GM21786 (cell line): ENCODE results near the gene RMDN2.
"Not testable (repeated sequence)": the region's sequence is repeated elsewhere in the genome, so short reads cannot be mapped to it uniquely, and the experiment has no call there.

Source experiments
- ATAC-seq: cut with Tn5 transposase; IDR thresholded peaks from one replicate; pipeline ENCODE4 v1.9.1; 2021; ENCODE audit not compliant: unreplicated experiment

RMDN2 gene

DNA sequence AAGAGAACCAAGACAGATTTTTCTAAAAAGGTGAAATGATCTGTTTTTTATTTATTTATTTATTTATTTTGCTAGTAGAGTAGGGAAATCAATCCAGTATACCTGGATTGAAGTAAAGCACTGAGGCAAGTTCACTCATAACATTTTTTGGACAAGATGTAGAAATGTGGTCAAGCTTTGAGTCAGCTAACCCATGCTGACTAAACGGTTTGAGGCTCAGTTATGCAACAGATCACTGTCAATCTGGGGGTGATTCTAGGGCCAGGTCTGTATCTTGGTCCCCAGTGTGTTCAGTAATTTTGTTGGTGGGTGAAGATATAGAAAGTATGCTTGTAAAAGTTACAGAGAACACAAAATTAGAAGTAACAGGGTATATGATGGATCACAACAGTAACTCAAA is 60.2 kb downstream of the RMDN2 start:
- ATAC-seq, result no peak

DNA sequence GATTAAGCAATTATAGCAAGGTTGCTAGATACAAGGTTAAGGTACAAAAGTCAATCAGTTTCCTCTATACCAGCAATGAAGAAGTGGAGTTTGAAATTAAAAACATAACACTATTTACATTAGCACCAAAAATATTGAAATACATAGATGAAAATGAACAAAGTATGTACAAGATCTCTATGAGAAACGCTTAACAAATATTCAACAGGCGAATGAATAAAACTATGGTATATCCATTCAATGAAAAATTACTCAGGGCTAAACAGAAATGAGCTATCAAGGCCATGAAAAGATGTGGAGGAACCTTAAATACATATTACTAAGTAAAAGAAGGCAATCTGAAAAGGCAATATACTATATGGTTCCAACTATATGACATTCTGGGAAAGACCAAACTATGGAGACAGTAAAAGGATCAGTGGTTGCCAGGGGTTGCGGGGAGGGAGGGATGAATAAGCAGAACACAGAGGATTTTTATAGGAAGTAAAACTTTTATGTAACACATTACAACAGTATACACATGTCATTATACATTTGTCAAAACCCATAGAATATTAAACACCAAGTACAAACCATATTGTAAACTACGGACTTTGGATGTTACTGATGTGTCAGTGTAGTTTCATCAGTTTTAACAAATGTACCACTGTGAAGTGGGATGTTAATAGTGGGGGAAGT is 62.1 kb downstream of the RMDN2 start:
- no peak for ATAC-seq

DNA sequence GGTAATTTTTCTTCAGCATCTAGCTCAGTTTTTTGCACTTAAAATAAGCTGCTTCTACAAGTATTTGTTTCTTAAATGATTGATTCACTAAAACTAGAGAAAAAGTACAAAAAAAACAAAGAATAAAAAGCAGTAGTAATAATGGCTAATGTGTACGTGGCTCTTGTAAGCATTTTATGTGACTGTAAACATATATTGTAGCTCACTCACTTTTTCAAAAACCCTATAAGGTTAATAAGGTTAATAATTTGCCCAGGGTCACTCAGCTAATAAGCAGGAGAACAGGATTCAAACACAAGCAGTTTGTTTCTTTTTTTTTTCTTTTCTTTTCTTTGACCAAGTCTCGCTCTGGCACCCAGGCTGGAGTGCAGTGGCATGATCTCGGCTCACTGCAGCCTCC is 67.5 kb downstream of the RMDN2 start:
- no peak for ATAC-seq

DNA sequence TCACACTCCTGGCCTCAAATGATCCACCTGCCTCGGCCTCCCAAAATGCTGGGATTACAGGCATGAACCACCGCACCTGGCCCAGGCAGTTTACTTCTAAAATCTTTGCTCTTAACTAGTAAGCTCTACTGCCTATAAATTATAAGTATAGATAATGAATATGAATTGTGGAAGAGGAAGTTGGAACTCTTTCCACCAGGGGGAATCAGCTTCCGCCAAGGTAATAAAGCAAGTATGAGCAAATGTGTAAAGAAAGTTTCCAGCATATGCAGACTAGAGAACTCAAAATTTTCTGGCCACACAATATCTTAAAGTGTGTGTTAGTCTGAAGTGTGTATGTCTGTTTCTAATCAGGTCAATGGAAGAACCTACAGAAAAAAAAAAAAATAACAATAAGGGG is 68.1 kb downstream of the RMDN2 start:
- ATAC-seq, result no peak

DNA sequence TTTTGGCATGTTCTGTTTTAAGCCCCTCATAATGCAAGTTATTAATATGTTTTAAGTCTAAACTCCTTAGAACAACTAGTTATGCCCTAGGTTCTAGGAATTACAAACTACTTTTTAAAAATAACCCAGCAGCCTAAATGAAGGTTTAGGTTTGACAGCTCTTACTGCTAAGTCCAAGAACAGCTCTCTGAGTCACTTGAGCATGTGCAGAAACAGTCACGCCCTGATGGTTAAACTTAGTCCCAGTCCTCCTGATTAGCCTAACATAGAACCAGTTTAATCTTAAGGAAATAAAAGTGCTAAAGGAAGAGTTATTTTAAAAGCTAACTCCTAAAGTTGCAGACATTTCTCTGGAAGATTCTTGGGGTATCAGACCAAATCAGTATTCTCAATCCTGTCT is 72.5 kb downstream of the RMDN2 start:
- ATAC-seq, result no peak

DNA sequence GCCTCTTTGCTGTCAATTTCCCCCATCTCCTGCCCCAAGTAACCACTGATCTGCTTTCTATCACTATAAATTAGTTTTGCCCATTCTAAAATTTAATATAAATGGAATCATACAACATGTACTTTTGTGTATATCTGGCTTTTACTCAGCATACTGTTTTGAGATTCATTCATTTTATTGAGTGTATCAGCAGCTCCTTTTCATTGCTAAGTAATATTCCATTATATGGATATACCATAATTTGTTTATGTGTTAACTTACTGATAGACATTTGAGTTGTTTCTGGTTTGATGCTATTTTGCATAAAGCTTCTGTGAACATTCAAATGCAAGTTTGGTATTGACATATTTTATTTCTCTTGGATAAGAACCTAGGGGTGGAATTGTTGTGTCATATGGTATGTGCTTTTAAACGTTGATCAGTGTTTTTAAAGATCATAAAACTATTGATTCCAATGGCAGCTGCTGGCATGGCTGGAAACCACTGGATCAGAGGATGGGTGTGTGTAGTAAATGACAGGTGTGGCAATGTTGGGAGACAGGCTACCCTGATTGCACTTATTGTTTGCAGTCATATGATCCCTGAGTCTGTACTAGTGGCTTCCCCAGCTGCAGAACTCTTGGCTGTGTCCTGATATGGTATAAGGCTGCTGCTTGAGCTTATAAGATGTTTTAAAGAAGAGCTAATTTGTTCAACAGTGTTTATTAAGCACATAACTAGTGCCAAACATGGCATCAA is 75.6 kb downstream of the RMDN2 start:
- ATAC-seq, result no peak

DNA sequence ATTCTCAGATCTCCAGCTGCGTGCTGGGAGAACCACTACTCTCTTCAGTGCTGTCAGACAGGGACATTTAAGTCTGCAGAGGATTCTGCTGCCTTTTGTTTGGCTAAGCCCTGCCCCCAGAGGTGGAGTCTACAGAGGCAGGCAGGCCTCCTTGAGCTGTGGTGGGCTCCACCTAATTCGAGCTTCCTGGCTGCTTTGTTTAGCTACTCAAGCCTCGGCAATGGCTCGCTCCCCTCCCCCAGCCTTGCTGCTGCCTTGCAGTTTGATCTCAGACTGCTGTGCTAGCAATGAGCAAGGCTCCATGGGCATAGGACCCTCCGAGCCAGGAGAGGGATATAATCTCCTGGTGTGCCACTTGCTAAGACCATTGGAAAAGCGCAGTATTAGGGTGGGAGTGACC is 85.1 kb downstream of the RMDN2 start:
- ATAC-seq, result not testable (repeated sequence)

DNA sequence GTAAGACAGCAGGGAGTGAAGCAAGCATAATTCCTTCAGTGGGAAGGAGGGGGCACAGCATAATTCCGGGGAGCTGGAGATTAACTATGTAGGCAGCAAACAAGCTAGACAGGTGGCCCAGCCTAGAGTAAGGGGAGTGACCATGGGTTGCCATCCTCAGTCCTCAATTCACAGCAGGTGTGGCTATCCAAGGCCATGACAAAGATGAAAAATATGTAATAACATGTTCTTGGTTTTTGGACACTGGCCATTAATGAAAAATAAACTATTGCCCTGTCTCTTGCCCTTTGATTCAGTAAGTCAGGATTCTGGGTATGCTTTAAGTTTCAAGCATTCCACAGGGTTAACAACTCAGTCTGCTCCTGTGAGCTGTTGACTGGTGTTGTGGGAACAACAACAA is 85.9 kb downstream of the RMDN2 start:
- no peak for ATAC-seq

DNA sequence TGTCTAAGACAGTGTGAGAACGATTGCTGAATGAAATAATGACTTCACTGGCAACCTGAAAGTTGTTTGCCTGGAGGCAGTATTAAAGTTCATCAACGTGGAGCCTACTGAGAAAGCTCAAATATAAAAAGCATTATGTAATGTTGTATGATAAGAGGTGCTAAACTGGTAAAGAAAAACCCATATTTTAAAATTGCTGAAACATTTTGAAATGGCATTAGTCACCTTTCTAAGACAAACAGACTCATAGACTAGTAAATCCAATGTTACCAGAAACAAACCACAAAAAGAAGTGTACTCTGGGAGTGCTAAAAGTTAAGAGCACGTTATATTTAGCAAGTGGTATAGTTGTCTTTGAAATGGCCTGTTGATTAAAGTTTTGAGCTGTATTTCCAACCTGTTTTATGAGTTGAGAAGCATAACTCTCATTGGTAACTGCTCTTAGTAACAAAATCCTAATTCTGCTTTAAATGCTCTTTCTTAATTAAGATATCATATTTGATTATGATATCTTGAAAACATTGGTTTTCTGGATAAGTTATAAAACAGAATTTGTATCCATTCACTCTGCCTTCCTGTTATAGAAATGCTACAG is 88.2 kb downstream of the RMDN2 start:
- no peak for ATAC-seq

DNA sequence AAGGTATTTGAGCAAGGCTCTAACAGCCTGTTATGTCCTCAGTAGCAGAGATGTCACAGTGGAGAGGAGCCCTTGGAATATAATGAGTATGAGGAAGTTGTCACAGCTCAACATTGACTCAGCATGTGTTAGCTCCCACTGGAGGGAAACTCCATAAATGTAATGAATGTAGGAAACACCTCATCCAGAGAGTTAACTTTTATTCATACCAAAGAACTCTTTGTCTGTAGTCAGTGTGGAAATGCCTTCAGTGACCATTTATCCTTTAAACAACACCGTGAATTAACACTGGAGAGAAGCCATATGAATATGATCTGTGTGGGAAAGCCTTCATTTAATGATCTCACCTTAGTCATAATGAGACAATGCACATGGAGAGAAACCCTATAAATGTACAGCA is 91.1 kb downstream of the RMDN2 start:
- ATAC-seq, result no peak

DNA sequence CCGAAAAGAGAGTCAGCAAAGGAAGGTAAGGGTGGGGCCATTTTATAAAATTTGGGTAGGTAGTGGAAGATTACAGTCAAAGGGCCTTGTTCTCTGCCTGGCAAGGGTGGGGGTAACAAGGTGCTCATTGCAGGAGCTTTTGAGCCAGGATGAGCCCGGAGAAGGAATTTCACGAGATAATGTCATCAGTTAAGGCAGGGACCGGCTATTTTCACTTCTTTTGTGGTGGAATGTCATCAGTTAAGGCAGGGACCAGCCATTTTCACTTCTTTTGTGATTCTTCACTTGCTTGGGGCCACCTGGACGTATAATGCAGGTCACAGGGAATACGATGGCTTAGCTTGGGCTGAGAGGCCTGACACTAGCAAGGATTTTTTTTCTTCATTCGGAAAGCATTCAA is 92.7 kb downstream of the RMDN2 start:
- no peak for ATAC-seq

DNA sequence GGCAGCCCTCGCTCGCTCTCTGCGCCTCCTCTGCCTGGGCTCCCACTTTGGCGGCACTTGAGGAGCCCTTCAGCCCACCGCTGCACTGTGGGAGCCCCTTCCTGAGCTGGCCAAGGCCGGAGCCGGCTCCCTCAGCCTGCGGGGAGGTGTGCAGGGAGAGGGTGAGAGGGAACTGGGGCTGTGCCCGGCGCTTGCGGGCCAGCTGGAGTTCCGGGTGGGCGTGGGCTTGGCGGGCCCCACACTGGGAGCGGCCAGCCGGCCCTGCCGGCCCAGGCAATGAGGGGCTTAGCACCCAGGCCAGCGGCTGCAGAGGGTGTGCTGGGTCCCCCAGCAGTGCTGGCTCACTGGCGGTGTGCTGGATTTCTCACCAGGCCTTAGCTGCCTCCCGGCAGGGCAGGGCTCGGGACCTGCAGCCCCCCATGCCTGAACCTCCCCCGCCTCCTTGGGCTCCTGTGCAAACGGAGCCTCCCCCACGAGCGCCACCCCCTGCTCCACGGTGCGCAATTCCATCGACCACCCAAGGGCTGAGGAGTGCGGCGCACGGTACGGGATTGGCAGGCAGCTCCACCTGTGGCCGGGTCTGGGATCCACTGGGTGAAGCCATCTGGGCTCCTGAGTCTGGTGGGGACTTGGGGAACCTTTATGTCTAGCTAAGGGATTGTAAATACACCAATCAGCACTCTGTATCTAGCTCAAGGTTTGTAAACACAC is 95.4 kb downstream of the RMDN2 start:
- not testable (repeated sequence) for ATAC-seq

DNA sequence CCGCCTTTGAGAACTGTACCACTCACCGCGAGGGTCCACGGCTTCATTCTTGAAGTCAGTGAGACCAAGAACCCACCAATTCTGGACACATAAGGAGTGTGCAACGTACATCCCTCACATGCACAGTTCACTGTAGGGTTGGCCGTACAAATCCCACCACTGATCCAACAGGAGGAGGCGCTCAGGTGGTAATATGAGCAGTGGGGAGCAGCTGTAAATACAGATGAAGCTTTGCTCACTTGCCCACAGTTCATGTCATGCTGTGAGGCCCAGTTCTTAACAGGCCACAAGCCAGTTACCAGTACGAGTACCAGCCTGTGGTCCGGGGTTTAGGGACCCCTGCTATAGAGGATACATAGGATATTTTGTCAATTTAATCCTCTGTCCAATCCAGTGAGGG is 96.5 kb downstream of the RMDN2 start:
- no peak for ATAC-seq

DNA sequence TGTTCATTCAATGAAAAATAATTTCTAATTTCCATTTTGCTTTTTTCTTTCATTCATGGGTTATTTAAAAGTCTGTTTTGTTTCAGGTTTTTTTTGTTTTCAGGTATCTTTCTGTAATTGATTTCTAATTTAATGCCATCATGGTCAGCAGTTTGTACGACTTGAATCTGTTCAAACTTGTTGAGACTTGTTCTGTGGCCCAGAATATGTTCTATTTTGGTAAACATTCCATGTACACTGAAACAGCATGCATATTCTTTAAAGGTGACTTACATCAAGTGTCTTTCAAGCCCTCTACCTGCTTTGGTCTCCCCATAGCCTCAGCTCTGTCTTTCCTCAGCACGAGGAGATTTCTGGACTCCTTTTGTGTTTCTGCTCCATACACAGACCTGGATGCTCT is 101.8 kb downstream of the RMDN2 start:
- ATAC-seq, result no peak

DNA sequence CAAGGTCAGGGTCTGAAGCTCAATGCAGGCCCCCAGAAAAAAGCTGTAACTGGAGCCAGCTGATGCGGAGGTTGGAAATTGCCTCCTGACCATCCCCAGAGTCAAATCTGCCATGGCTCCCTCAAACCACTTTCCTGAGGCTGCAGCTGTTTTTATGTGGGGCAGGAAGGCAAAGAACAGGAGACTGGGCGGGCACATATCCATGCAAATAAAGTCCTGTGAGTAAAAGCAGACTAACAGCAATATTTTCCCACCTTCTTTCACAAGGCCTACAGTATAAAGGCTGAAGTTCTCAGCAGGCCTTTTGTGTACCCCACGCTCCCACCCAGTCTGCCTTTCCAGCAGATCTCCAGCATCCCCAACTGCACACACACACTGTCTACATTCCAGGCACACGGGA is 103.7 kb downstream of the RMDN2 start:
- ATAC-seq, result no peak

DNA sequence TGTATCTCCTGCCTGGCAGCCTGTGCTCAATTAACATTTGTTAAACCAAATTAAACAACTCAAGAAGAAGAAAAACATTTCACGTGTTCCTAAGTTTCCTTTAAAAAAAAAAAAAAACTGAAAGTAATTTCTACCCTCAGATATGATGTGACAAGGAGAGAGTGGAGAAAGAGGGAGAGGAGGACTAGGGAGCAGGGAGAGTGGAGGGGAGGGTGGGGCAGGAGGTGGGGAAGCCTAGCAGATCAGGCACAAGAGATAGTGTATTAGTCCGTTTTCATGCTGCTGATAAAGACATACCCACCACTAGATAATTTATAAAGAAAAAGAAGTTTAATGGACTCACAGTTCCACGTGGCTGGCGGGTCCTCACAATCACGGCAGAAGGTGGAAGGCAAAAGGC is 104.4 kb downstream of the RMDN2 start:
- no peak for ATAC-seq

DNA sequence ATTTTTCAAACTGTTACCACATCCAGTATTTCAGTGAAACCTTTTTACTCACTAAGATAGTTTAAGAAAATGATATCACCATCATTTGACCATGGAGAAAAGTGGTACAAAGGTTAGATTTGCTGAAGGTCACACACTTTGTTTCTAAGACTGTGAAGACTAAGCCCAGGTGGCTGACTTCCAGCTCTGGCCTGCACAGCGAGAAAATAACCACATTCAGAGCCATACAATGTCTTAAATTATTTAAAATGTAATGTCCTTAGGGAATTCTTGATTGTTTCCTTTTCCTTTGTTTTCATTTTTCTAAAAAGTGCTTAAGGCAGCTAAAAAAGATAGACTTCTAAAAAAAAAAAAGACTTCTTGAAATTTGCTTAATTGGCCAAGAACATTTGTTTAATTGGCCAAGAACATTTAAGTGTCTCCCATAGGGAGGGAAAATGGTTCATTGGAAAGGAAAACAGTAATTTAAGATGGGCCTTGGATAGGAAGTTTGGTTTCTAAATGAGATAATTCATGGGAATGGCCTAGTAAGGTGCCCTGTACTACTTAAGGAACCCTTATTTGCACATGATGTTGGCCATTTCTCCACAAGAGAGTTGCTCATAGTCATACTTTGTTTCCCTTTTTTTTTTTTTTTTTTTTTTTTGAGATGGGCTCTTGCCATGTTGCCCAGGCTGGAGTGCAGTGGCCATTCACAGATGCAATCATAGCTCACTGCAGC is 105.7 kb downstream of the RMDN2 start:
- no peak for ATAC-seq

DNA sequence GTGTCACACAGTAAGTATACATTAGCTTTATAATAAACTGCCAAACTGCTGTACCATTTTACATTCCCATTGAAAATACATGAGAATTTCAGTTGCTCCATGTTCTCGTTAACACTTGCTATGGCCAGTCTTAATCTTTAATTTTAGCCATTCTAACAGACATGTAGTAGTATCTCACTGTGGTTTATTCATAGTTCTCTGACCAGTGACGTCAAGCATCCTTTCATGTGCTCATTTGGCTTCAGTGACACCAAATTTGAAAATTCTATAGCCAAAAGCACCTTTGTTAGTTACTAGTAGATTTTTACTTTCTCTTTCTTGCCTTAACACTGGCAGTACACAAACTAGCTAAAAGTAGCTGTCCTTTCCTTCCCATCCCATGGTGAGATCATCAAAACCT is 107.9 kb downstream of the RMDN2 start:
- ATAC-seq, result no peak

DNA sequence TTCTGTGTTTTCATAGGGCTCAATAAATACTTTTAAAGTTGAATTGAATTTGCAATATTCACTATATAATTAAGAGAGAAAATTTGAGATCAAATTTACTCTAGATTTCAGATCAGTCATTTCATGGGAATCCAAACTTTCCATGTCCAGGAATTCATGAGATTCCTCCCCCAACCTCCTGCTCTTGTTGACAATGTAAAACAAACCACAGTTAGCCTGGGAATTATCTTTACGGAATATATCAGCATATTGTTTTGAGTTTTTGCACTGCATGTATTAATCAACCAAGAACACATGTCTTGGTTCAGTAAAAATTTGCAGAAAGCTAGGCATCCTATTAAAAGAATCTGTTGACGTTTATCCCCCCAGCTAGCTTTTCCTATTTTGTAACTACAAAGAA is 108.6 kb downstream of the RMDN2 start:
- no peak for ATAC-seq

DNA sequence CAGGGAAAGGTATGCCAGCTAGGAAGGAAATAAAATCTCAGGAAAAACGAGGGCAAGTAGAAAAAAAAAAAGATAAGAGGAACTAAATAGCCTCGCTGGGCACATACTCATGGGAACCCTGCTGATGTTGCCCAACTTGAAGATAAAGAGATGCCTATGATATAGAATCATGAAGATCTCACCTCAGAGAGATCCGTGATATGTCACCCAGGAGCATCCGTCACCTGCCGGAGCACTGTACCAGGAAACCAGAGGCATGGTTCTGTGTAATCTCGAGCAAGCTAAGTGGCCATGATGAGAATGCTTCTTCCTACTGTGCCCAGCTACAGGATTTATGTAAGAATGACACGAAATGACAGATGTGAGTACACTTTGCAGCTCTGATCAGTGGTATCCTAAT is 110.9 kb downstream of the RMDN2 start:
- no peak for ATAC-seq

DNA sequence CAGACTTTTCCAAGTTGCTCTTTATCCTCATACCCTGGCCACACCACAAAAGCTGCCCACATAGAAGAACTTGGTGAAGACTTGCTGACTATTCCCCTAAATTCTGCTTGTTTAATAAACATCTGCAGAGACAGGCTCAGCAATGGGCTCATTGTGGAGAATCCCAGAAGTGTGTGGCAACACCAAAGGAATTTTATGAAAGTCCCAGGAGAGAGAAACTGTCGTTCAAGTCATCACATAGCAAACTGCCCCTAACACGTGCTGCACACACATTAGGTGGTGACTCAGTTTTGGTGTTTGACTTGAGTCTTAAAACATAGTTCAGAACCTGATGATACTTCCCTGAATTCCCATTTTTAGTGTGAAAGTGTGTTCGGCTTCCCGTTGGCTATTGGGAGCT is 112.2 kb downstream of the RMDN2 start:
- ATAC-seq, result no peak
